Activated T-cell treated with anti-CD3 and anti-CD28 coated beads for 4 hours (primary cell): ENCODE results near the gene IL34.

Experiments used
- DNase-seq: peaks from one replicate; pipeline ENCODE4 v3.0.0-alpha.2; 2020

The IL34 gene

GRCh38 chr16:70689970-70690891, 43.9 kb downstream of the IL34 start:
- no peak for DNase-seq

- DNase-seq: no peak
Measured at GRCh38 chr16:70691223-70692129, 45.1 kb downstream of the IL34 start.

GRCh38 chr16:70692130-70692872, 45.9 kb downstream of the IL34 start:
- DNase-seq: no peak

GRCh38 chr16:70692873-70693671, 46.7 kb downstream of the IL34 start:
- DNase-seq: no peak

GRCh38 chr16:70694088-70694867, 47.9 kb downstream of the IL34 start:
- no peak for DNase-seq

- no peak for DNase-seq
Measured at GRCh38 chr16:70694868-70695218, 48.5 kb downstream of the IL34 start.

- no peak for DNase-seq
Measured at GRCh38 chr16:70695331-70696070, 49.1 kb downstream of the IL34 start.

GRCh38 chr16:70696355-70696754, 50.0 kb downstream of the IL34 start:
- DNase-seq: no peak

- DNase-seq: no peak
Measured at GRCh38 chr16:70696952-70697593, 50.7 kb downstream of the IL34 start.

- DNase-seq: no peak
Measured at GRCh38 chr16:70697594-70698170, 51.3 kb downstream of the IL34 start.

- no peak for DNase-seq
Measured at GRCh38 chr16:70698901-70699300, 52.5 kb downstream of the IL34 start.

- DNase-seq: no peak
Measured at GRCh38 chr16:70699696-70700095, 53.3 kb downstream of the IL34 start.

- no peak for DNase-seq
Measured at GRCh38 chr16:70700101-70701020, 54.0 kb downstream of the IL34 start.

GRCh38 chr16:70701036-70701435, 54.7 kb downstream of the IL34 start:
- DNase-seq: no peak

GRCh38 chr16:70701596-70701995, 55.2 kb downstream of the IL34 start:
- DNase-seq: no peak

- DNase-seq: no peak
Measured at GRCh38 chr16:70701998-70702397, 55.6 kb downstream of the IL34 start.

GRCh38 chr16:70702624-70703023, 56.3 kb downstream of the IL34 start:
- no peak for DNase-seq

- no peak for DNase-seq
Measured at GRCh38 chr16:70703041-70703834, 56.9 kb downstream of the IL34 start.
